NCI-H2171 treated with DMSO at 0.1 percent for 48 hours (cell line): ENCODE results near the gene SFMBT2.
"Not testable (repeated sequence)": the region's sequence is repeated elsewhere in the genome, so short reads cannot be mapped to it uniquely, and the experiment has no call there.

ENCODE experiments used
- DNase-seq: peaks from one replicate; lab custom pipeline; 2025; lab: John Stamatoyannopoulos, UW

Gene SFMBT2

GRCh38 chr10:7320072-7320471, 90.8 kb downstream of the SFMBT2 start:
- DNase-seq: no peak

DNA sequence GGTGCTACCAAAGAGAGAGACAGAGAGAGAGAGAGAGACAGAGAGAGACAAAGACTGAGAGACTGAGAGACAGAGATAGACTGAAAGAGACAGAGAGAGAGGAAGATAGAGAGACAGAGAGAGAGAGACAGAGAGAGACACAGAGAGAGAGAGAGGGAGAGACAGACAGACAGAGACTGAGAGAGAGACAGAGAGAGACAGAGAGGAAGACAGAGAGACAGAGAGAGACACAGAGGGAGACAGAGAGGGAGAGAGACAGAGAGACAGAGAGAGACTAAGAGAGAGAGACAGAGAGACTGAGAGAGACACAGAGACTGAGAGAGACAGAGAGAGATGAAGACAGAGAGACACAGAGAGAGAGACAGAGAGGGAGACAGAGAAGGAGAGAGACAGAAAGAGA, 91.2 kb downstream of the SFMBT2 start:
- DNase-seq: no peak

DNA sequence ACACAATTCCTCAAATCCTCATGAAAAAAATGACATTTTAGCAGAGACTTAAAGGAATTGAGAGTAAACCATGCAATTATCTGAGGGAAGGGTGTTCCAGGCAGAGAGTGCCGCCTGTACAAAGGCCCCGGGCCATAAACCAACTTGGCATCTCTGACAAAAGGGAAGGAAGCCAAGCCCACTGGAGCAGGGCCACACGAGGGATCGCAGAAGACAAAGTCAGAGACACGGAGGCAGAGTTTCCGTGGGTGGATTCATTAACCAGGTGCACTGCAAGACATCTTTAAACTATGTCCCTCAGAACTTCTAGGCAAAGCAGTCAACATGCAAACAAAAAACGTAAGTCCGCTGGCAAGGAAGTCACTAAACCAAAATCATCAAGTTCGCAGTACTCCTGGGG, 92.0 kb downstream of the SFMBT2 start:
- DNase-seq: no peak

DNA sequence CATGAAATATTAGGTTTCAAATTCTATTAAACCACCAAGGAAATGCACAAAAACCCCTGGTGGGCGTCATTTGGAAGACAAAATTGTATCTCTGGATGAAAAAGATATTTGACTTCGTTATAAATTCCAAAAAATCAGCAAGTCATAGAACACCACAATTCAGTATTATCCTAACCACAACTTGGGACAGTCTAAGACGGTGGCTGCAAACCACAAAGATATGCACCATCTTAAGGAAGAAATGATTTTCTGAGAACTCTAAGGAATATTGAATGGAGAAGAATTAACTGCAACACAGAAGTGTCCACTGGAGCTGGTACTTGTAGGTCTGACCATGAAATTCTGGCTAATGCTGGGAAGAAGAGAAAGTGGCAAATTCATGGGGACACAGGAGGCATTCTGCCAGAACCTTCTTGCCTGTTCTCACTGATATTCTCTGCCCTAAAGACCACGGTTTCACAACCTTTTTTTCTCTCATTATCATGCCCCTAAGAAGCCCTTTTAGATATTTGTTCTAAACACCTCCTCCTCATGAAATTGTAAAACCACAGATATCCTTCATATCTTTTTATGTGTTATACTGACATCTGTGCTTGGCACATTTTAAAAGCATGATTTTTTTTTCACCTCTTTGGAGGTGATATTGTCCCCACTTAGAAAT, 92.9 kb downstream of the SFMBT2 start:
- DNase-seq: no peak

DNA sequence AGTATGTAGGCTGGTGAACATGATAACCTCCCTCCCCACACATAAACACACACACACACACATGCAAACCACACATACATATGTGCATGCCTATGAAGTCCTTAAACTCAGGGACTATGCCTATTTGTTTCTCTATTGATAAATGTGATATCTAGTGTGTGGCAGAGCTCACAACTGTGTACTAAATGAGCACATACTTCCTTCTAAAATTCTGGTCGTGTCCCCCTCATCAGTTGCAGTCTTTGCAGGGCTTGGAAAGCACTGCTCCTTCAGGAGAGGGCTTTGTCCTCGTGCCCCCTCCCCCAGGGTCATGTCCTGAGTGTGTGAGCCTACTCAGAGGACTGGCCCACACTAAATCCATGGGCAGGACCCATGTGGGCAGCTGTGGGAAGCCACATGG, 94.0 kb downstream of the SFMBT2 start:
- no peak for DNase-seq

DNA sequence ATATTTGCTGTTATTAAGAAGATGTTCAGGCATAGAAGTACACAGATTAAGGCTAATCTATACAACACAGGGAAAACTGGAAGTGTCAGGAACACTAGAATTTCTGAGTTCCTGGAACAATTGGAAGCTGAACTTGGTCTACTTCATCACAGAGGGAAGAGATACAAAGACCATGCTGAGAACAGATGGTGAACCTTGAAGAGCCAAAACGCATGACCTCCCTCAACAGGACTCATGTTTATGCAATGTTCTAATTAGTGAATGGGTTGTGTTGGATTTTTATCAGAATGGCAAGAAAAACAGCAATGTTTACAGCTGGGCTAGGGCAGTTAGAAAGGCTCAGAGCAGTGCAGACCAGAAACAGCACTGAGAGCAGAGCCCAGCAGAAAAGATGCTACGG, 94.9 kb downstream of the SFMBT2 start:
- DNase-seq: no peak

- no peak for DNase-seq
Observed at GRCh38 chr10:7314170-7314569, 96.7 kb downstream of the SFMBT2 start.

DNA sequence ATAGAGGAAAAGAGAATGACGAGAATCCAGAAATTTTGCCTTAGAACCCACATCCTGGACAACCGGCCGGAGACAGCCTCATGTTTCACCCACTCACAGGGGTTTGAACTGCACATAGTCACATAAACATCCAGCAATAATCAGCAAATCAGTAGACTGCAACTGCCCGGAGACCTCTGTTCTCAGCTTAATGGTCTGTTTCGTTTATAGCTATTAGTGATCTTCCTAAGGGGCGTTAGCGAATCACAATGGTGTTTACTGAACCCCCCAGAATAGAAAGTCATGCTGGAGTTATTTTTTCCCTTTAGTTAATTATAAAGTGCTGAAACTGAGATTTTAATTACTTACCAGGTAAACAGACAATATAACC, 98.4 kb downstream of the SFMBT2 start:
- DNase-seq: no peak

DNA sequence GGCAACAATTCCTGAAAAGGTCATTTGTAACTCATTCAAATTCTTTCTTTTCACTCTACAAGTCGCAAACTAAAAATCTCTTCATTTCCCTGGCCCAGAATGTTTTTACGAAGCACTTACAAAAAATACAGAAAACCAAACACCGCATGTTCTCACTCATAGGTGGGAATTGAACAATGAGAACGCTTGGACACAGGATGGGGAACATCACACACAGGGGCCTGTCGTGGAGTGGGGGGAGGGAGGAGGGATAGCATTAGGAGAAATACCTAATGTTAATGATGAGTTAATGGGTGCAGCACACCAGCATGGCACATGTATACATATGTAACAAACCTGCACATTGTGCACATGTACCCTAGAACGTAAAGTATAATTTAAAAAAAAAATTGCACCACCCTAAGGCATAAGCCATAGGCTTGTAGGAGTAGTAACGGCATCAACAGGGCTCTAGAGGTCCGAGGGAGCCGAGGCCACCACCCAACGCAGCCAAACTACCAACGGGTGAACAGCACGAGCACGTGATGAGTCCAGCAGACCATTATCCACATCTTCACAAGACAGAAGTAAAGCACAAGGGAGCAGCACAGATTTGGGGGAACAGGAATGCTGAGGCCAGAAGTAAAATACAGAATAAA, 98.9 kb downstream of the SFMBT2 start:
- DNase-seq: not testable (repeated sequence)

- DNase-seq: no peak
Observed at GRCh38 chr10:7311218-7311849, 99.5 kb downstream of the SFMBT2 start.

DNA sequence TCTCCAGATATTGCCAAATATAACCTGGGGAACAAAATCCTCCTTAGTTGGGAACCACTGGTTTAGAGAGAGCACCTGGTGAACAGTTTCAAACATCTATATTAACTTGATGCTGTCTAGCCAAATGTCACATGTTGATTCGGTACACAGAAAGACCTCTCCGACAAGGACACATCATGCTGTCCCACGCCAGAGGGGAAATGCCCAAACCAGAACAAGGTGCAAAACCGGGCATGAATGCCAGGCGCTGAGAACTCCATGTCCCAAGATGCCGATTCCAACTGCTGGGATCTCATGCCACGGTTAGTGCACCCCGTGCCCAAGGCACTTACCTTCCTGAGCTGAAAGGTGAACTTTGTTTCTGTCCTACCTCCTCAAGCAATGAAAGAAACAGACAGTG, 100.8 kb downstream of the SFMBT2 start:
- DNase-seq: no peak

DNA sequence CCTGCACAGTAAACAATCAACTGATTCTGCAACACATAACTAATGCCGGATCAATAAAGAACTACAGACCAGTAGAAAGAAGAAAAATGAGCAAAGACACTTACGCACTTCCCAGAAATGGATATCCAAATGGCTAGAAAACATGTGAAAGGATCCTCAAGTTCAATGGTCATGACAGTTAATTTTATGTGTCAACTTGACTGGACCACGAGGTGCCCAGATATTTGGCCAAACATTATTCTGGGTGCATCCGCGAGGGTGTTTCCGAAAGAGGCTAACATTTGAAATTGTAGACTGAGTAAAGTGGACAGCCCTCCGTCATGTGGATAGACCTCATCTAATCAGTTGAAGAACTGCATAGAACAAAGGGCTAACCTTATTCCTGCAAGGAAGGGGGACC, 102.0 kb downstream of the SFMBT2 start:
- no peak for DNase-seq

GRCh38 chr10:7306616-7307015, 104.2 kb downstream of the SFMBT2 start:
- DNase-seq: no peak

DNA sequence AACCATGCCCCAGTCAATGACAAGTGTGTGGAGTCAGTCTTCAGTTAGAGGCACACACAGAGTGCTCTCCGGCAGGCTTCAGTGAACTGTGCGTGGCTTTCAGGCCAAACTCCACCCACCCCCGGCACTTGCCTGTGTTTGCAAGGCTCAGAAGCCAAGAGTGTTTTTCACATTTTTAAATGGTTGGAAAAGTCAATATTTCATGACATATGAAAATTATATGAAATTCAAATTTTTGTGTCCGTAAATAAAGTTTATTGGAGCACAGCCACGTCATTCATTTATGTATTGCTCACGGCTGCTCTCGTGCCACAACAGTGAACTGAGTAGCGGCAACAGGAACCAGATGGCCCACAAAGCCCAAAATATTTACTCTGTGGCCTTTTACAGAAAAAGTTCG, 104.7 kb downstream of the SFMBT2 start:
- no peak for DNase-seq

- DNase-seq: no peak
Observed at GRCh38 chr10:7305053-7305452, 105.8 kb downstream of the SFMBT2 start.

- DNase-seq: no peak
Observed at GRCh38 chr10:7304110-7304509, 106.7 kb downstream of the SFMBT2 start.

- no peak for DNase-seq
Observed at GRCh38 chr10:7302930-7303557, 107.8 kb downstream of the SFMBT2 start.

DNA sequence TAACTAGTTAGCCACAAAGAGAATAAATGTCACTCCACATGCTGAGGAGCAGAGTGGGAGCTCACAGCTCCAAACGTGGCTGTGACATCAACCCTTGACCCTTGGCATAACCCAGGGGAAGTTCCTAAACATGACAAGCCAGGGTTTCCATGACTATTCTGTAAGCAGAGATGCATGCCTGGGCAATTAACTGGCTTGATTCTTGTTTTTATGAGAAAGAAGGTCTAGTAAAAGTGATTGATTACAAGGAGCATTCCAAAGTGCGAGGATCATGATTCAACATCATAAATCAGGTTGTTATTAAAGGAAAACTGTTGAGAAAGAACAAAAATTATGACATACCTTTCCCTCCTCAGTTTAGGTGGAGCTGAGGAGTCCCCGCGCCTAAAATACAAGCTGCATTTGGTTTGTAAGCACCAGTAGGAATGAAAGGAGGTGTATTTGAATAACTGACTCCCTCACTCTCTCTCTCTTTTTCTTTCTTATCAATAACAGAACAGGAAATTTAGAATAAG, 108.4 kb downstream of the SFMBT2 start:
- no peak for DNase-seq

- DNase-seq: no peak
Observed at GRCh38 chr10:7301006-7301778, 109.6 kb downstream of the SFMBT2 start.

- DNase-seq: no peak
Observed at GRCh38 chr10:7300384-7300971, 110.4 kb downstream of the SFMBT2 start.

DNA sequence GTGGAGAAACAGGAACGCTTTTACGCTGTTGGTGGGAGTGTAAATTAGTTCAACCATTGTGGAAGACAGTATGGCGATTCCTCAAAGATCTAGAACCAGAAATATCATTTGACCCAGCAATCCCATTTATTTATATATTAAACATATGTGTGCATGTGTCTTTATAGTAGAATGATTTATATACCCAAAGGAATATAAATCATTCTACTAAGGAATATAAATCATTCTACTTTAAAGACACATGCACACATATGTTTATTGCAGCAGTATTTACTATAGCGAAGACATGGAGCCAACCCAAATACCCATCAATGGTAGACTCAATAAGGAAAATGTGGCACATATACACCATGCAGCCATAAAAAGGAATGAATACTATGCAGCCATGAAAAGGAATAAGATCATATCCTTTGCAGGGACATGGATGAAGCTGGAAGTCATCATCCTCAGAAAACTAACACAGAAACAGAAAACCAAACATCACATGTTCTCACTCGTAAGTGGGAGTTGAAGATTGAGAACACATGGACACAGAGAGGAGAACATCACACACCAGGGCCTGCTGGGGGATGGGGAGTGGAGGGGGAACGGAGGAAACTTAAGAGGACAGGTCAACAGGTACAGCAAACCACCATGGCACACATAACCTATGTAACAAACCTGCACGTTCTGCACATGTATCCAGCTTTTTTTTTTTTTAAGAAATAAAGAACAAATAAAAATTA, 111.1 kb downstream of the SFMBT2 start:
- not testable (repeated sequence) for DNase-seq
